GM21786 (cell line): ENCODE results near the gene CHST6.
A peak's percentile ranks its signal among the peaks of the same experiment; 100 is the strongest.
"Not testable (repeated sequence)": the region's sequence is repeated elsewhere in the genome, so short reads cannot be mapped to it uniquely, and the experiment has no call there.

Experiments
- ATAC-seq: cut with Tn5 transposase; IDR thresholded peaks from one replicate; pipeline ENCODE4 v1.9.1; 2021; ENCODE audit not compliant: unreplicated experiment

CHST6 gene

DNA sequence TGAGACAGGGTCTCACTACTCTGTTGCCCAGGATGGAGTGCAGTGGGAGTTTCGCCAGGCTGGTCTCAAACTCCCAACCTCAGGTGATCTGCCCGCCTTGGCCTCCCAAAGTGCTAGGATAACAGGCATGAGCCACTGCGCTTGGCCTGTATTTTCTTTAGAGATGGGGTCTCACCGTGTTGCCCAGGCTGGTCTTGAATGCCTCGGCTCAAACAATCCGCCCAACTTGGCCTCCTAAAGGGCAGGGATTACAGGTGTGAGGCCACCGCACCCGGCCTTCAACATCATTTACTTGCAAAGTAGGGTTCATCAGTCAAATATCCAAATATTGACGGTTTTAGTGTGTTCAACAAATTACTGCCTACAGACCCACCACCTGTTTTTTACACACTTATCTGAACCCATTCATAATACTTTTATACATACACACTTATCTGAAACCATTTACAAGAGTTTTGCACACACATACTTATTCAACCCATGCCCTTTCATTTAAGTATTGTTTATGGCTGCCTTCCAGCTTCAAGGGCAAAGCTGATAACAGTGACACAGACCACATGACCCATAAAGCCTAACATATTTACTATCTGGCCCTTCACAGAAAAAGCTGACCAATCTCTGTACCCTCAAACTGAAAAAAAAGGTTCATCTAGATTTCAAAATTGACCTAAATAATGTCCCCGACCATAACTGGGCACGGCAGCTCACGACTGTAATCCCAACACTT, 42.6 kb downstream of the CHST6 start:
- ATAC-seq = no peak

DNA sequence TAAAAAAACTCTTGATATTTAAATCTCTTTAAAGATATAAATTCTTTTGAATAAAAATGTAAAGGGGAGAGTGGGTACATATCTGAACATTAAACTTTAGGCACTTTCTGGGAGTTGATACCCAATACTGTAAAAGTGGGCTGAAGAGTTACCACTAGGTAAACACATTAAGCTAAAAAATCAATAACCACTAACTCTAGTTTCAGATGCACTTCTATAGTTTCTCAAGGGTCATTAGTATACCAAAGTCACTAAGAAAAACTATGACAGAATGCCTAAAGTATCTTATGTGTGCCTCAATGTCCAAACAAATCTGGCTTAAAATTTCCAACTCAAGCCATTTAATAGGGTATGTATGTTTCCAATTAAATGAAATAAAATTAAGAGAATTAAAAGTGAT, 48.8 kb downstream of the CHST6 start:
- no peak for ATAC-seq

DNA sequence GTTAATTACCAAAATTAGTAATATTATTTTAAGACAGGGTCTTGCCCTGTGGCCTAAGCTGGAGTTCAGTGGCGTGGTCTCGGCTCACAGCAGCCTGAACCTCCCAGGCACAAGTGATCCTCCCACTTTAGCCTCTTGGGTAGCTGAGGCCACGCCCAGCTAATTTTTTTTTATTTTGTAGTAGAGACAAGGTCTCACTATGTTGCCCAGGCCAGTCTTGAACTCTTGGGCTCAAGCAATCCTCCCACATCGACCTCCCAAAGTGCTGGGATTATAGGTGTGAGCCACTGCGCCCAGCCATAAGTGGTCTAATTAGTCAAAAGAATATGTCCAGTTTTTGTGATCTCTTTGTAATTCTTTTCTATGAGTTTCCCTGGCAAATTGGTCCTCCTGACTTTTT, 49.9 kb downstream of the CHST6 start:
- ATAC-seq = no peak

DNA sequence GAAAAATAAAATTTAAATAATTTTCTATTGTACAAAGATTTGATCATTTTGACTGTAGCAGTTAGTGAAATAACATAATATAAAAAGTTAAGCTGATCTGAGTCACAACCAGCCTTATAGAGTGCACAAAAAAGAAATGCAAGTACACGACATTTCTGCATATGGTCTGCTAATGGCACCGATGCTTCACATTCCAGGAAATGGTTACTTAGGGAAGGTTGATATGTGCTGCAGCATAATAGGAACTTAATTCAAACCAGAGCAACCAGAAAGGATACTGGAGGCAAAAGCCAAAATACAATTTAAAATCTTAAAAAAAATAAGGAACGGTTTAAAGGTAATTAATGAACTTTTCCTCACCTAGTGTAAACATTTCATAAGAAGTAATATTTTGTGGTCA, 51.9 kb downstream of the CHST6 start:
- no peak for ATAC-seq

- ATAC-seq = peak; percentile 64
Observed at GRCh38 chr16:75433732-75434413, 61.4 kb downstream of the CHST6 start.

DNA sequence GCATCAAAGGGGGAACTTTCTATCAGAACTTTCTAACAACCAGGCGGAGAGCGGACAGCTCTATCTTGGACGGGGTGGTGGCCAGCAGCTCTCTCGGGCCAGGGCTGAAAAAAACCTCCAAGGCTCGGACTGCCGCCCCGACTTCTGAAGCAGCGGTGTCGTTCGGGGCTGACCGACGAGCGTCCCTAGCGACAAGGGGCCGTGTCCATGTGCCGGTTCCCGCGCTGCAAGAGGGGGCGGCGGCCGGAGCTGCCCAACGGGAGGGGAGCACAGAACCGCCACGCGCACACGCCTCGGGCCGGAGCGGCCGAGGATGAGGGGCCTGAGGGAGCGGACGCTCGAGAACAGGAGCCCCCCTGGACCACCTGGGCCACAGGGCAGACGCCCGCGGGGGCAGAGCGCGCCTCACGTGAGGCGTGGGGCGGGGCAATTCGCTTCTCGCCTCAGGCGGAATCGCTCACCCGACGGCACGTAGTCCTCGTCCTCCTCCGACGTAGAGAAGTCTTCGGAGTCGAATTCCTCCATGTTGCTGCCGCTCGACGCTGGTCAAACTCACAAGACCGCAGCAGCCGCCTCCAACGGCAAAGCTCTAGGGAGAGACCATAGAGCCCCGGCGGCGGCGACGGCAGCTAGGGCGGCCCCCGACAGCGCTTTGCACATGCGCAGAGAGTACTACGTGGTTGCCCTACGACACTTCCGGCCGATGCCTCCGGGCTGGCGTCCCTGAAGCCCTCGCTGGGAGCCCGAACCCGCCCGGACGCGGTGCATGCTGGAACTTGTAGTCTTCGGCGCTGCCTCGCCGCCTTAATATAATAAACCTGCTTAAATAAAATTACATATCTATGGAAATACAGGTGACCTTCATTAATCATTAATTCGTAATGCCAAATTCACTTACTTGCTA, 62.2 kb downstream of the CHST6 start, which contains the start of gene CFDP1:
Gene CFDP1, minus strand, starts transcription at position 676 of the 904 bp plus-strand sequence. Its CDS starts 151 bp downstream, at position 525.
- ATAC-seq = peak; percentile 90

DNA sequence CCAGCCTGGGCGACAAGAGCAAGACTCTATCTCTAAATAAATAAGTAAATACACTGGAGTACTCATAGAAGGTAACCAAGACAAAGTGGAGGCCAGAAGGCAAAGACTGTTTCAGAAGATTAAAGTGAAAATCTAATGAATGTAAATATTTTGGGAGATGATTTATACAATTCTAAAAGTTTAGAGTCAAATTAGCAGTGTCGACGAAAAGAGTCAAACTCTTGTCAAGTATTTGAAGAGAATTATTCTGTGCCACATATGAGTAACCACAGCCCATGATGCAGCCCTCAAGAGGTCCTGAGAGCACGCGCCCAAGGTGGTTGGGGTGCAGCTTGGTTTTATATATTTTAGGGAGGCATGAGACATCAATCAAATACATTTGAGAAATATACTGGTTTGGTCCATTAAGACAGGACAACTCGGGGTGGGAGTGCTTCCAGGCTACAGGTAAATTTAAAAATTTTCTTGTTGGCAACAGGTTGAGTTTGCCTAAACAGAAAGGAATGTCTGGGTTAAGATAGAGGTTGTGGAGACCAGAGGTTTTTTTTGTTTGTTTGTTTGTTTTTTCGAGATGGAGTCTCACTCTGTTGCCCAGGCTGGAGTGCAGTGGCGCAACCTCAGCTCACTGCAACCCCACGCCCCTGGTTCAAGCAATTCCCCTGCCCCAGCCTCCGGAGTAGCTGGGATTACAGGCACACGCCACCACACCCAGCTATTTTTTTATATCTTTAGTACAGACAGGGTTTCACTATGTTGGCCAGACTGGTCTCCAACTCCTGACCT, 65.4 kb downstream of the CHST6 start:
- ATAC-seq = no peak

- not testable (repeated sequence) for ATAC-seq
Observed at GRCh38 chr16:75426524-75426923, 68.7 kb downstream of the CHST6 start.

GRCh38 chr16:75424105-75424762, 71.0 kb downstream of the CHST6 start:
- ATAC-seq = not testable (repeated sequence)

DNA sequence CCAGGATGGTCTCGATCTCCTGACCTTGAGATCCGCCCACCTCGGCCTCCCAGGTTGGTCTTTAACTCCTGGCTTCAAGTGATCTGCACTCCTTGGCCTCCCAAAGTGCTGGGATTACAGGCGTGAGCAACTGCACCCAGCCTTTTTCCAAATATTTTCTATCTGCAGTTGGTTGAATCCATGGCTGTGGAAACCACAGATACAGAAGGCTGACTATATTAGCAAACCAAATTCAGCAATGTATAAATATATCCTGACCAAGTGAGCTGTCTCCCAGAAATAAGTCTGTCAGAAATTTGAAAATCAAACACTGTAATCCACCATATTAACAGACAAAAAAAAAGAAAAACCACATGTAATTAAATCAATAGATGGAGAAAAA, 71.5 kb downstream of the CHST6 start:
- no peak for ATAC-seq
